ENCODE data around the gene KIAA1549.

DNA sequence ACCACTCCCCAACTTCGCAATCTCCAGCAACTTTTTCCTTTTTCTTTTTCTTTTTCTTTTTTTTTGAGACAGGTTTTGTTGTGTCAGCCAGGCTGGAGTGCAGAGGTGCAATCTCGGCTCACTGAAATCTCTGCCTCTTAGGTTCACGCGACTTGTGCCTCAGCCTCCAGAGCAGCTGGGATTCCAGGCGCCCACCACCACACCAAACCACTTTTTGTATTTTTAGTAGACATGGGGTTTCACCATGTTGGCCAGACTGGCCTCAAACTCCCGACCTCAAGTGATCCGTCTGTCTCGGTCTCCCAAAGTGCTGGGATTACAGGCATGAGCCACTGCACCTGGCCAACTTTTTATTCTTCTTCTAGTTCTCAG lies 55.0 kb downstream of the KIAA1549 start:
- TF ChIP-seq CBFB (IDR thresholded peaks at IDR 0.05; ENCODE audit: low read depth) (no peak), EZH2 (IDR thresholded peaks at IDR 0.05; ENCODE audit: borderline replicate concordance, control insufficient read depth, low read depth, low read length) (no peak), POLR2A (IDR thresholded peaks at IDR 0.05; ENCODE audit: low read depth, low read length) (no peak), FOS (IDR thresholded peaks at IDR 0.05; ENCODE audit: borderline replicate concordance, extremely low read depth, insufficient read length) (no peak)
- TF ChIP-seq, protein P1, sequence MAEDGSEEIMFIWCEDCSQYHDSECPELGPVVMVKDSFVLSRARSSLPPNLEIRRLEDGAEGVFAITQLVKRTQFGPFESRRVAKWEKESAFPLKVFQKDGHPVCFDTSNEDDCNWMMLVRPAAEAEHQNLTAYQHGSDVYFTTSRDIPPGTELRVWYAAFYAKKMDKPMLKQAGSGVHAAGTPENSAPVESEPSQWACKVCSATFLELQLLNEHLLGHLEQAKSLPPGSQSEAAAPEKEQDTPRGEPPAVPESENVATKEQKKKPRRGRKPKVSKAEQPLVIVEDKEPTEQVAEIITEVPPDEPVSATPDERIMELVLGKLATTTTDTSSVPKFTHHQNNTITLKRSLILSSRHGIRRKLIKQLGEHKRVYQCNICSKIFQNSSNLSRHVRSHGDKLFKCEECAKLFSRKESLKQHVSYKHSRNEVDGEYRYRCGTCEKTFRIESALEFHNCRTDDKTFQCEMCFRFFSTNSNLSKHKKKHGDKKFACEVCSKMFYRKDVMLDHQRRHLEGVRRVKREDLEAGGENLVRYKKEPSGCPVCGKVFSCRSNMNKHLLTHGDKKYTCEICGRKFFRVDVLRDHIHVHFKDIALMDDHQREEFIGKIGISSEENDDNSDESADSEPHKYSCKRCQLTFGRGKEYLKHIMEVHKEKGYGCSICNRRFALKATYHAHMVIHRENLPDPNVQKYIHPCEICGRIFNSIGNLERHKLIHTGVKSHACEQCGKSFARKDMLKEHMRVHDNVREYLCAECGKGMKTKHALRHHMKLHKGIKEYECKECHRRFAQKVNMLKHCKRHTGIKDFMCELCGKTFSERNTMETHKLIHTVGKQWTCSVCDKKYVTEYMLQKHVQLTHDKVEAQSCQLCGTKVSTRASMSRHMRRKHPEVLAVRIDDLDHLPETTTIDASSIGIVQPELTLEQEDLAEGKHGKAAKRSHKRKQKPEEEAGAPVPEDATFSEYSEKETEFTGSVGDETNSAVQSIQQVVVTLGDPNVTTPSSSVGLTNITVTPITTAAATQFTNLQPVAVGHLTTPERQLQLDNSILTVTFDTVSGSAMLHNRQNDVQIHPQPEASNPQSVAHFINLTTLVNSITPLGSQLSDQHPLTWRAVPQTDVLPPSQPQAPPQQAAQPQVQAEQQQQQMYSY (CRISPR knock-in tag; IDR thresholded peaks at IDR 0.05): no peak
- TF ChIP-seq, protein P2, sequence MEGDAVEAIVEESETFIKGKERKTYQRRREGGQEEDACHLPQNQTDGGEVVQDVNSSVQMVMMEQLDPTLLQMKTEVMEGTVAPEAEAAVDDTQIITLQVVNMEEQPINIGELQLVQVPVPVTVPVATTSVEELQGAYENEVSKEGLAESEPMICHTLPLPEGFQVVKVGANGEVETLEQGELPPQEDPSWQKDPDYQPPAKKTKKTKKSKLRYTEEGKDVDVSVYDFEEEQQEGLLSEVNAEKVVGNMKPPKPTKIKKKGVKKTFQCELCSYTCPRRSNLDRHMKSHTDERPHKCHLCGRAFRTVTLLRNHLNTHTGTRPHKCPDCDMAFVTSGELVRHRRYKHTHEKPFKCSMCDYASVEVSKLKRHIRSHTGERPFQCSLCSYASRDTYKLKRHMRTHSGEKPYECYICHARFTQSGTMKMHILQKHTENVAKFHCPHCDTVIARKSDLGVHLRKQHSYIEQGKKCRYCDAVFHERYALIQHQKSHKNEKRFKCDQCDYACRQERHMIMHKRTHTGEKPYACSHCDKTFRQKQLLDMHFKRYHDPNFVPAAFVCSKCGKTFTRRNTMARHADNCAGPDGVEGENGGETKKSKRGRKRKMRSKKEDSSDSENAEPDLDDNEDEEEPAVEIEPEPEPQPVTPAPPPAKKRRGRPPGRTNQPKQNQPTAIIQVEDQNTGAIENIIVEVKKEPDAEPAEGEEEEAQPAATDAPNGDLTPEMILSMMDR (IDR thresholded peaks at IDR 0.05 in 2 of 3, conservative IDR thresholded peaks at IDR 0.05 in 1 of 3; ENCODE audit: control insufficient read depth in 2 of 3, extremely low read depth in 1 of 3, insufficient read depth in 1 of 3, low read depth in 3 of 3, low read length in 3 of 3): no peak
